ENCODE measurements around the gene DSTN.

DSTN gene

DNA sequence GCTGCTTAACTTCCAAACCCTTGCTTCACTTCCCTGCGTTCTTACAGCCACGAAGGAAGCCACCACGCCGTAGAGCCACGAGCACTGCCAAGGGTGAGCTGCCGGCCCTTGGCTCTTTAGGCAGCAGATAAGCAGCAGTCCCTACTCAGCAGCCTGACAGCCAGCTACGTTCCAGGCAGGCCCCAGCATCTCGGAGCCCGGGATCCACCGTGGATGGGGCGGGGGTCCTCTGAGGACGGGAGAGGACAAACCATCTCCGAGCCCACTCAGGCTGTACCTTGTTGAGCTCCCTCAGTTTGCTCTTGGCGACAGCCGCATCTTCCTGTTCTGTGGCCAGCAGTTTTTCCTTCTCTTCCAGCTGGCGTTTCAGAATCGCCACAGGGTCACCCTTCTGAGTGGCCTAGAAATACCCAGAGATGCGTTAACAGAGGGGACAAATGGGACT lies 71.7 kb downstream of the DSTN start:
- TF ChIP-seq, protein P1, sequence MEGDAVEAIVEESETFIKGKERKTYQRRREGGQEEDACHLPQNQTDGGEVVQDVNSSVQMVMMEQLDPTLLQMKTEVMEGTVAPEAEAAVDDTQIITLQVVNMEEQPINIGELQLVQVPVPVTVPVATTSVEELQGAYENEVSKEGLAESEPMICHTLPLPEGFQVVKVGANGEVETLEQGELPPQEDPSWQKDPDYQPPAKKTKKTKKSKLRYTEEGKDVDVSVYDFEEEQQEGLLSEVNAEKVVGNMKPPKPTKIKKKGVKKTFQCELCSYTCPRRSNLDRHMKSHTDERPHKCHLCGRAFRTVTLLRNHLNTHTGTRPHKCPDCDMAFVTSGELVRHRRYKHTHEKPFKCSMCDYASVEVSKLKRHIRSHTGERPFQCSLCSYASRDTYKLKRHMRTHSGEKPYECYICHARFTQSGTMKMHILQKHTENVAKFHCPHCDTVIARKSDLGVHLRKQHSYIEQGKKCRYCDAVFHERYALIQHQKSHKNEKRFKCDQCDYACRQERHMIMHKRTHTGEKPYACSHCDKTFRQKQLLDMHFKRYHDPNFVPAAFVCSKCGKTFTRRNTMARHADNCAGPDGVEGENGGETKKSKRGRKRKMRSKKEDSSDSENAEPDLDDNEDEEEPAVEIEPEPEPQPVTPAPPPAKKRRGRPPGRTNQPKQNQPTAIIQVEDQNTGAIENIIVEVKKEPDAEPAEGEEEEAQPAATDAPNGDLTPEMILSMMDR (IDR thresholded peaks at IDR 0.05; ENCODE audit: low read length, missing control alignments) = no peak
- no peak for DNase-seq (ENCODE audit: low read depth)
- H3K4me3 ChIP-seq (replicated peaks; ENCODE audit: low read depth, low read length) = no peak overlapping the region

- no peak for DNase-seq (ENCODE audit: low read depth)
- TF ChIP-seq, protein P1 (IDR thresholded peaks at IDR 0.05; ENCODE audit: low read length, missing control alignments) = no peak
- H3K4me3 ChIP-seq (replicated peaks; ENCODE audit: low read depth, low read length) = no peak overlapping the region
Observed at GRCh38 chr20:17641993-17642392, 72.1 kb downstream of the DSTN start.

- H3K4me3 ChIP-seq (replicated peaks; ENCODE audit: low read depth, low read length) = no peak overlapping the region
- DNase-seq (ENCODE audit: low read depth) = no peak
- TF ChIP-seq, protein P1 (IDR thresholded peaks at IDR 0.05; ENCODE audit: low read length, missing control alignments) = no peak
Observed at GRCh38 chr20:17642404-17643269, 72.8 kb downstream of the DSTN start.

GRCh38 chr20:17643531-17644188 lies 73.8 kb downstream of the DSTN start:
- TF ChIP-seq, protein P1 (IDR thresholded peaks at IDR 0.05; ENCODE audit: low read length, missing control alignments) = no peak
- H3K4me3 ChIP-seq (replicated peaks; ENCODE audit: low read depth, low read length) = no peak overlapping the region
- DNase-seq (ENCODE audit: low read depth) = no peak

- H3K4me3 ChIP-seq (replicated peaks; ENCODE audit: low read depth, low read length) = no peak overlapping the region
- TF ChIP-seq, protein P1 (IDR thresholded peaks at IDR 0.05; ENCODE audit: low read length, missing control alignments) = no peak
- no peak for DNase-seq (ENCODE audit: low read depth)
Observed at GRCh38 chr20:17644451-17644850, 74.6 kb downstream of the DSTN start.

DNA sequence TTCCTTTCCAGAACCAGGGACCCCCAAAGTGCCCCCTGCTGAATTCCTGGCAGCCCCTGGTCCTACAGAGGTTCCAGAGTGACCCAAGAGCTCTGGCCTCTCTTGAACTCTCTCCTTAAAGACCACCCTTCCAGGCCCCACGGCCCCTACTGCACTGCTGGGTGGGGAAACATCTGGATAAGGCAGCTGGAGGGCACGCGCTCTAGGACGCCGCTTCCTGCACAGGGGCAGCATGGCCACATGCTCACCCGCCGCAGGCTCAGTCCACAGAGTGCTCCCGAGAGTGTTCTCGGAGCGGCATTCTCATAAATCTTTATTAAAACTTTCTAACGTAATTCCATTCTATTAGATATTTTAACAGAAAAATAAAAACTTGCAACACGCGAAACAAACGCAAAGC lies 75.1 kb downstream of the DSTN start:
- no peak for DNase-seq (ENCODE audit: low read depth)
- TF ChIP-seq, protein P1 (IDR thresholded peaks at IDR 0.05; ENCODE audit: low read length, missing control alignments) = no peak
- H3K4me3 ChIP-seq (replicated peaks; ENCODE audit: low read depth, low read length) = no peak overlapping the region
